Prostate gland (tissue), 2 donors: Measurements from ENCODE around the gene XRCC3.

Experiments used
- CTCF ChIP-seq, 4 experiments: fragments of 200-600 bp in 2 of 4; fragments of 450-650 bp in 2 of 4; sonication (generic) in 2 of 4; IDR thresholded peaks; 1 replicate in 3 of 4; 2 replicates in 1 of 4; pipeline ENCODE4 v1.5.1; 2016 to 2019; ENCODE audit warnings: antibody characterized with exemption in 4 of 4, mild to moderate bottlenecking in 2 of 4, moderate library complexity in 2 of 4
- POLR2A ChIP-seq: fragments of 450-650 bp; IDR thresholded peaks from one replicate; pipeline ENCODE4 v1.6.1; 2016; ENCODE audit warnings: antibody characterized with exemption, mild to moderate bottlenecking

- TF ChIP-seq CTCF (IDR thresholded peaks at IDR 0.05) (no peak), POLR2A (no peak)
Measured at GRCh38 chr14:103697603-103698379, 17.5 kb downstream of the XRCC3 start.
